HT1080 (cell line): Measurements from ENCODE around the gene CSNK2B. TPM values are rescaled to one million over a fixed set of nuclear protein-coding genes. Genes with fewer than 3 reads are reported as not detected.
A peak's percentile ranks its signal among the peaks of the same experiment; 100 is the strongest.

Experiments used
- DNase-seq: peaks from one replicate; pipeline ENCODE4 v3.0.0-alpha.2; 2015; ENCODE audit warnings: low read depth
- polyA plus RNA-seq, 2 experiments: library from polyadenylated mRNA; depleted of rRNA; stranded (reverse); fragments of >200 nt; gene quantifications; 2 replicates each; pipeline ENCODE4 v1.2.3, GENCODE V29; 2015
- total RNA-seq: library from RNA; depleted of rRNA; stranded (reverse); fragments of >200 nt; shearing (Covaris generic); gene quantifications from 2 replicates; pipeline ENCODE4 v1.2.3, GENCODE V29; 2014; rRNA removed

Gene CSNK2B
- total RNA-seq: 272 and 357 TPM in 2 replicates
- 371 and 390 TPM in 2 replicates for polyA plus RNA-seq (2015; cell fraction: cytosol; rRNA removed)
- polyA plus RNA-seq (2015; cell fraction: nucleus; rRNA removed): 224 and 255 TPM in 2 replicates

- peak; percentile 98 for DNase-seq
Measured at GRCh38 chr6:31665501-31666336, at the start of gene CSNK2B. Gene CSNK2B (plus strand): TSS chr6:31666080. CDS start chr6:31666832, 752 bp downstream.

GRCh38 chr6:31617010-31617409, 48.9 kb upstream of the CSNK2B start:
- no peak for DNase-seq

GRCh38 chr6:31619805-31620585, 45.9 kb upstream of the CSNK2B start:
- peak; percentile 99 for DNase-seq

- peak; percentile 62 for DNase-seq
Measured at GRCh38 chr6:31620586-31621319, 45.1 kb upstream of the CSNK2B start, which contains the start of gene PRRC2A. Gene PRRC2A (plus strand): TSS chr6:31620715. CDS start chr6:31622790, 2,075 bp downstream.

- DNase-seq: no peak
Measured at GRCh38 chr6:31621320-31621939, 44.5 kb upstream of the CSNK2B start.

GRCh38 chr6:31621991-31622390, 43.9 kb upstream of the CSNK2B start:
- no peak for DNase-seq

GRCh38 chr6:31622684-31623091, 43.2 kb upstream of the CSNK2B start:
- no peak for DNase-seq

- no peak for DNase-seq
Measured at GRCh38 chr6:31624070-31624469, 41.8 kb upstream of the CSNK2B start.

- no peak for DNase-seq
Measured at GRCh38 chr6:31626952-31627351, 38.9 kb upstream of the CSNK2B start.

GRCh38 chr6:31627690-31628287, 38.1 kb upstream of the CSNK2B start:
- DNase-seq: no peak

- DNase-seq: no peak
Measured at GRCh38 chr6:31629014-31629413, 36.9 kb upstream of the CSNK2B start.

GRCh38 chr6:31630177-31630934, 35.5 kb upstream of the CSNK2B start:
- no peak for DNase-seq

- no peak for DNase-seq
Measured at GRCh38 chr6:31631209-31631608, 34.7 kb upstream of the CSNK2B start.

GRCh38 chr6:31631681-31632278, 34.1 kb upstream of the CSNK2B start:
- DNase-seq: no peak

- DNase-seq: no peak
Measured at GRCh38 chr6:31632279-31632946, 33.5 kb upstream of the CSNK2B start.

- DNase-seq: no peak
Measured at GRCh38 chr6:31633447-31633846, 32.4 kb upstream of the CSNK2B start.

- DNase-seq: no peak
Measured at GRCh38 chr6:31634131-31634530, 31.7 kb upstream of the CSNK2B start.

GRCh38 chr6:31634969-31635575, 30.8 kb upstream of the CSNK2B start:
- DNase-seq: no peak
